Activated naive CD4-positive, alpha-beta T cell treated with anti-CD3 and anti-CD28 coated beads, Interleukin-2, amount 10 ng/mL, durations not matched to agents 7 days and 5 days (primary cell): ENCODE measurements around the gene TMEM198.

Source experiments
- CTCF ChIA-PET: fragments of 350-600 bp; sonication (Branson Sonifier 250); formaldehyde crosslinking; loops from one replicate; lab custom pipeline; 2021; ENCODE audit warnings: antibody characterized with exemption; lab: Charles Lee
- DNase-seq: peaks from one replicate; pipeline ENCODE4 v3.0.0-alpha.2; 2020
- H3K27ac Mint-ChIP-seq: one replicate; pipeline ENCODE4 v1.8.0; 2021; ENCODE audit warnings: mild to moderate bottlenecking, moderate library complexity, mixed read lengths
- H3K27me3 Mint-ChIP-seq: one replicate; pipeline ENCODE4 v1.8.0; 2021; ENCODE audit warnings: mild to moderate bottlenecking, mixed read lengths
- H3K36me3 Mint-ChIP-seq: one replicate; pipeline ENCODE4 v1.8.0; 2021; ENCODE audit warnings: mixed read lengths
- H3K4me1 Mint-ChIP-seq: one replicate; pipeline ENCODE4 v1.8.0; 2021; ENCODE audit warnings: mixed read lengths
- H3K4me3 Mint-ChIP-seq: one replicate; pipeline ENCODE4 v1.8.0; 2021; ENCODE audit warnings: mild to moderate bottlenecking, moderate library complexity, mixed read lengths
- H3K9me3 Mint-ChIP-seq: one replicate; pipeline ENCODE4 v1.8.0; 2021; ENCODE audit warnings: mixed read lengths

Gene TMEM198

GRCh38 chr2:219505585-219505984 is 38.2 kb upstream of the TMEM198 start:
- CTCF ChIA-PET, result interaction anchor here (2.6 kb wide), 1 partner anchor 10 kb away, joined by 16 read pairs; a partner anchor contains a TSS
- no peak for DNase-seq
- no peak overlapping the region for H3K4me3 Mint-ChIP-seq
- H3K27ac Mint-ChIP-seq, result no peak overlapping the region
- H3K27me3 Mint-ChIP-seq, result peaks cover 31% of the 10 kb centered on the region
- H3K9me3 Mint-ChIP-seq, result no peaks in the 10 kb centered on the region
- H3K36me3 Mint-ChIP-seq, result peaks cover 8% of the 10 kb centered on the region
- peaks cover 16% of the 10 kb centered on the region for H3K4me1 Mint-ChIP-seq

- no peak for DNase-seq
- Mint-ChIP-seq H3K27me3 (peaks cover 37% of the 10 kb centered on the region), H3K4me1 (peaks cover 11% of the 10 kb centered on the region), H3K9me3 (no peaks in the 10 kb centered on the region), H3K27ac (no peak overlapping the region), H3K4me3 (no peak overlapping the region), H3K36me3 (peaks cover 8% of the 10 kb centered on the region)
- CTCF ChIA-PET, result interaction anchor here (2.6 kb wide), 1 partner anchor 11 kb away, joined by 16 read pairs; a partner anchor contains a TSS
Measured at GRCh38 chr2:219506153-219506801, 37.6 kb upstream of the TMEM198 start.

- CTCF ChIA-PET, result interaction anchor here (1.2 to 2.6 kb wide), 4 partner anchors 11 to 36 kb away, joined by 3 to 16 read pairs (median 5); a partner anchor contains a TSS
- H3K36me3 Mint-ChIP-seq, result peaks cover 8% of the 10 kb centered on the region
- no peak overlapping the region for H3K4me3 Mint-ChIP-seq
- H3K4me1 Mint-ChIP-seq, result peaks cover 9% of the 10 kb centered on the region
- no peaks in the 10 kb centered on the region for H3K9me3 Mint-ChIP-seq
- H3K27ac Mint-ChIP-seq, result no peak overlapping the region
- DNase-seq, result no peak
- peaks cover 44% of the 10 kb centered on the region for H3K27me3 Mint-ChIP-seq
Measured at GRCh38 chr2:219506802-219507526, 36.9 kb upstream of the TMEM198 start.

- no peak overlapping the region for H3K4me3 Mint-ChIP-seq
Measured at GRCh38 chr2:219507581-219508443, 36.0 kb upstream of the TMEM198 start.

GRCh38 chr2:219508444-219508734 is 35.4 kb upstream of the TMEM198 start:
- peaks cover 7% of the 10 kb centered on the region for H3K36me3 Mint-ChIP-seq
- H3K9me3 Mint-ChIP-seq, result no peaks in the 10 kb centered on the region
- no peak overlapping the region for H3K27ac Mint-ChIP-seq
- no peak for DNase-seq
- no peak overlapping the region for H3K4me3 Mint-ChIP-seq
- H3K4me1 Mint-ChIP-seq, result peaks cover 9% of the 10 kb centered on the region
- peaks cover 59% of the 10 kb centered on the region for H3K27me3 Mint-ChIP-seq
- CTCF ChIA-PET, result interaction anchor here (0.8 to 2.6 kb wide), 6 partner anchors 10 to 105 kb away, joined by 3 to 16 read pairs (median 5); a partner anchor contains a TSS

More at GRCh38 chr2:219507581-219508443, 36.0 kb upstream of the TMEM198 start:
- peaks cover 53% of the 10 kb centered on the region for H3K27me3 Mint-ChIP-seq
- H3K9me3 Mint-ChIP-seq, result no peaks in the 10 kb centered on the region
- peaks cover 9% of the 10 kb centered on the region for H3K4me1 Mint-ChIP-seq
- peaks cover 7% of the 10 kb centered on the region for H3K36me3 Mint-ChIP-seq
- no peak for DNase-seq
- no peak overlapping the region for H3K27ac Mint-ChIP-seq
- CTCF ChIA-PET, result interaction anchor here (0.8 to 2.6 kb wide), 7 partner anchors 11 to 104 kb away, joined by 3 to 16 read pairs (median 4); a partner anchor contains a TSS

GRCh38 chr2:219508971-219509779 is 34.7 kb upstream of the TMEM198 start:
- CTCF ChIA-PET, result interaction anchor here (0.6 to 3.6 kb wide), 14 partner anchors 8 to 1751 kb away, joined by 3 to 25 read pairs (median 8); partner anchors contain the start of gene GMPPA
- Mint-ChIP-seq H3K4me1 (peaks cover 13% of the 10 kb centered on the region), H3K36me3 (peaks cover 3% of the 10 kb centered on the region), H3K27ac (no peak overlapping the region), H3K4me3 (no peak overlapping the region), H3K27me3 (peaks cover 66% of the 10 kb centered on the region), H3K9me3 (no peaks in the 10 kb centered on the region)
- no peak for DNase-seq

GRCh38 chr2:219509780-219510511 is 33.9 kb upstream of the TMEM198 start:
- CTCF ChIA-PET, result interaction anchor here (0.6 to 3.6 kb wide), 13 partner anchors 9 to 1751 kb away, joined by 3 to 25 read pairs (median 8); partner anchors contain the start of gene GMPPA
- H3K4me1 Mint-ChIP-seq, result peaks cover 13% of the 10 kb centered on the region
- DNase-seq, result peak; percentile 68
- H3K4me3 Mint-ChIP-seq, result no peak overlapping the region
- no peak overlapping the region for H3K27ac Mint-ChIP-seq
- H3K36me3 Mint-ChIP-seq, result peaks cover 3% of the 10 kb centered on the region
- peaks cover 74% of the 10 kb centered on the region for H3K27me3 Mint-ChIP-seq
- H3K9me3 Mint-ChIP-seq, result no peaks in the 10 kb centered on the region

- Mint-ChIP-seq H3K36me3 (peaks cover 3% of the 10 kb centered on the region), H3K9me3 (no peaks in the 10 kb centered on the region), H3K4me1 (peaks cover 13% of the 10 kb centered on the region), H3K27ac (no peak overlapping the region), H3K27me3 (peaks cover 81% of the 10 kb centered on the region), H3K4me3 (no peak overlapping the region)
- DNase-seq, result no peak
- CTCF ChIA-PET, result interaction anchor here (0.9 to 3.6 kb wide), 10 partner anchors 8 to 33 kb away, joined by 3 to 25 read pairs (median 8); a partner anchor contains a TSS
Measured at GRCh38 chr2:219510512-219511135, 33.2 kb upstream of the TMEM198 start.

GRCh38 chr2:219511547-219512325 is 32.1 kb upstream of the TMEM198 start:
- Mint-ChIP-seq H3K9me3 (no peaks in the 10 kb centered on the region), H3K4me3 (no peak overlapping the region), H3K27ac (no peak overlapping the region), H3K27me3 (peaks cover 92% of the 10 kb centered on the region), H3K4me1 (peaks cover 13% of the 10 kb centered on the region), H3K36me3 (peaks cover under 1% of the 10 kb centered on the region)
- no peak for DNase-seq
- CTCF ChIA-PET, result interaction anchor here (0.7 to 3.6 kb wide), 6 partner anchors 10 to 18 kb away, joined by 3 to 25 read pairs (median 6); a partner anchor contains a TSS

GRCh38 chr2:219512524-219513216 is 31.2 kb upstream of the TMEM198 start:
- CTCF ChIA-PET, result interaction anchor here (1.1 to 2.2 kb wide), 2 partner anchors 12 to 17 kb away, joined by 3 to 6 read pairs; no protein-coding TSS in a partner anchor
- Mint-ChIP-seq H3K27me3 (peaks cover 100% of the 10 kb centered on the region), H3K4me1 (peaks cover 13% of the 10 kb centered on the region), H3K9me3 (no peaks in the 10 kb centered on the region), H3K36me3 (no peaks in the 10 kb centered on the region), H3K27ac (no peak overlapping the region), H3K4me3 (no peak overlapping the region)
- no peak for DNase-seq

GRCh38 chr2:219513787-219514186 is 30.0 kb upstream of the TMEM198 start:
- no peak for DNase-seq
- H3K4me1 Mint-ChIP-seq, result peaks cover 13% of the 10 kb centered on the region
- H3K4me3 Mint-ChIP-seq, result no peak overlapping the region
- CTCF ChIA-PET, result interaction anchor here (0.7 to 1.1 kb wide), 2 partner anchors 13 to 18 kb away, joined by 3 read pairs; a partner anchor contains a TSS
- H3K9me3 Mint-ChIP-seq, result no peaks in the 10 kb centered on the region
- H3K27me3 Mint-ChIP-seq, result peaks cover 100% of the 10 kb centered on the region
- no peaks in the 10 kb centered on the region for H3K36me3 Mint-ChIP-seq
- H3K27ac Mint-ChIP-seq, result no peak overlapping the region
